ENCODE results near the gene CEP68.

- TF ChIP-seq CTCF (IDR thresholded peaks at IDR 0.05): no peak
- no peak for TF ChIP-seq POLR2A (IDR thresholded peaks at IDR 0.05)
Measured at GRCh38 chr2:65092791-65093190, 36.6 kb downstream of the CEP68 start.

All from uterus (tissue), 2 donors.